Thyroid gland (tissue), 4 donors: ENCODE measurements around the gene ACTR5. TPM values are rescaled to one million over a fixed set of nuclear protein-coding genes. Genes with fewer than 3 reads are reported as not detected.

Experiments
- DNase-seq, 2 donors: peaks; one replicate each; pipeline ENCODE4 v3.0.0-alpha.2; 2019
- H3K27ac ChIP-seq, 3 donors: fragments of 200-600 bp; sonication (generic); 1 replicate in 2 of 3; 2 replicates in 1 of 3; pipeline ENCODE4 v1.5.1; 2016 to 2019; ENCODE audit warnings: mild to moderate bottlenecking in 1 of 3, moderate library complexity in 1 of 3
- H3K27me3 ChIP-seq: fragments of 200-600 bp; sonication (generic); one replicate; pipeline ENCODE4 v1.5.1; 2019
- H3K36me3 ChIP-seq, 2 donors: fragments of 200-600 bp; sonication (generic); one replicate each; pipeline ENCODE4 v1.5.1; 2016 to 2019
- H3K4me1 ChIP-seq, 2 donors: fragments of 200-600 bp; sonication (generic); one replicate each; pipeline ENCODE4 v1.5.1; 2017 to 2019
- H3K4me3 ChIP-seq, 3 donors: fragments of 200-600 bp; sonication (generic); replicated peaks in 1 of 3; 1 replicate in 2 of 3; 2 replicates in 1 of 3; pipeline ENCODE4 v1.5.1; 2016; ENCODE audit warnings: mild to moderate bottlenecking in 1 of 3
- H3K9me3 ChIP-seq: fragments of 200-600 bp; sonication (generic); one replicate; pipeline ENCODE4 v1.5.1; 2017
- CTCF ChIP-seq, 6 experiments: fragments of 200-600 bp in 3 of 6; fragments of 450-650 bp in 3 of 6; sonication (generic) in 3 of 6; IDR thresholded peaks; one replicate each; pipeline ENCODE4 v1.5.1; 2016 to 2019; ENCODE audit warnings: antibody characterized with exemption in 6 of 6, mild to moderate bottlenecking in 2 of 6, inconsistent platforms in 1 of 6, moderate library complexity in 1 of 6
- POLR2A ChIP-seq, 2 donors: fragments of 450-650 bp; IDR thresholded peaks; one replicate each; pipeline ENCODE4 v1.6.1; 2017; ENCODE audit warnings: antibody characterized with exemption in 2 of 2, mild to moderate bottlenecking in 2 of 2, moderate library complexity in 1 of 2
- WGBS, 2 donors: methylation state at CpG; one replicate each; pipeline ENCODE4 v1.1.5; 2017; 5-methylcytosine and 5-hydroxymethylcytosine counted together
- intact Hi-C: fragments of 100-400 bp; cut with DNase I; formaldehyde crosslinking; loops from one replicate; pipeline ENCODE4 v1.15.1; 2023
- total RNA-seq, 4 donors: library from RNA; depleted of rRNA; stranded (reverse); fragments of >200 nt; gene quantifications; one replicate each; pipeline ENCODE4 v1.2.3, GENCODE V29; 2016

Gene ACTR5
- total RNA-seq, 4 donors from 2014 or later = 6.9 to 14.4 (median 10.4) TPM

DNA sequence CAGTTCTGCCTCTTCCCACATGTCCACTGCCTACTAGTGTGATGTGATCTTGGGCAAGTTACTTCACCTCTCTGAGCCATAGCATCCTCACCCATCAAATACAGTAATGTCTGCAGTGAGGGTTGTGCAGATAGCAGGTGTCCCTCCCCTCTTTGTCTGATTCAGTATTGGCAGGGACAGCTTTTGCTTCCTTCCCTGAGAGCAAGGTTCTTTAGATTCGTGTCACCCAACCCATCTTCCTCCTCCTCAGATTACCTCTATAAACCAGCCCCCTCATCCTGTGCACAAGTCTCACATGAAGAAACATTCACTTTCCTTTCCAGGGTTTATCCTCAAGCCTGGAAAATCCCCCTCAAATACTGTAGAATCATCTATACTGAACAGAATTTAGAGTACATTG, 15.4 kb downstream of the ACTR5 start:
- H3K27me3 ChIP-seq = no peaks in the 10 kb centered on the region
- H3K27ac ChIP-seq = no peak overlapping the region
- intact Hi-C loops = no loop called here
- H3K9me3 ChIP-seq = no peaks in the 10 kb centered on the region
- TF ChIP-seq POLR2A (IDR thresholded peaks at IDR 0.05) (no peak), CTCF (IDR thresholded peaks at IDR 0.05) (no peak)
- H3K4me1 ChIP-seq = no peaks in the 10 kb centered on the region
- H3K36me3 ChIP-seq = peaks cover 59 to 60% of the 10 kb centered on the region in 2 donors
- no peak for DNase-seq
- H3K4me3 ChIP-seq = no peak overlapping the region
- 71 to 79% methylated on average over 1 of the region's 1 CpG for WGBS, 2 donors

- intact Hi-C loops = no loop called here
- Histone ChIP-seq H3K4me1 (no peaks in the 10 kb centered on the region), H3K36me3 (peaks cover 52 to 60% of the 10 kb centered on the region in 2 donors), H3K27ac (no peak overlapping the region), H3K27me3 (no peaks in the 10 kb centered on the region), H3K9me3 (no peaks in the 10 kb centered on the region), H3K4me3 (no peak overlapping the region)
- DNase-seq = no peak
- TF ChIP-seq POLR2A (IDR thresholded peaks at IDR 0.05) = no peak
- TF ChIP-seq CTCF (IDR thresholded peaks at IDR 0.05) = no peak
- WGBS, 2 donors = 79 to 89% methylated on average over 10 to 11 of the region's 11 CpGs
These were observed 16.5 kb downstream of the ACTR5 start for GRCh38 chr20:38764567-38765318.

GRCh38 chr20:38766071-38766470, 17.8 kb downstream of the ACTR5 start:
- Histone ChIP-seq H3K9me3 (no peaks in the 10 kb centered on the region), H3K36me3 (peaks cover 39 to 60% of the 10 kb centered on the region in 2 donors), H3K4me3 (no peak overlapping the region), H3K27me3 (no peaks in the 10 kb centered on the region), H3K4me1 (no peaks in the 10 kb centered on the region), H3K27ac (no peak overlapping the region)
- DNase-seq = no peak
- intact Hi-C loops = no loop called here
- WGBS, 2 donors = 77 to 81% methylated on average over 4 of the region's 4 CpGs
- TF ChIP-seq POLR2A (IDR thresholded peaks at IDR 0.05) = no peak
- no peak for TF ChIP-seq CTCF (IDR thresholded peaks at IDR 0.05)

DNA sequence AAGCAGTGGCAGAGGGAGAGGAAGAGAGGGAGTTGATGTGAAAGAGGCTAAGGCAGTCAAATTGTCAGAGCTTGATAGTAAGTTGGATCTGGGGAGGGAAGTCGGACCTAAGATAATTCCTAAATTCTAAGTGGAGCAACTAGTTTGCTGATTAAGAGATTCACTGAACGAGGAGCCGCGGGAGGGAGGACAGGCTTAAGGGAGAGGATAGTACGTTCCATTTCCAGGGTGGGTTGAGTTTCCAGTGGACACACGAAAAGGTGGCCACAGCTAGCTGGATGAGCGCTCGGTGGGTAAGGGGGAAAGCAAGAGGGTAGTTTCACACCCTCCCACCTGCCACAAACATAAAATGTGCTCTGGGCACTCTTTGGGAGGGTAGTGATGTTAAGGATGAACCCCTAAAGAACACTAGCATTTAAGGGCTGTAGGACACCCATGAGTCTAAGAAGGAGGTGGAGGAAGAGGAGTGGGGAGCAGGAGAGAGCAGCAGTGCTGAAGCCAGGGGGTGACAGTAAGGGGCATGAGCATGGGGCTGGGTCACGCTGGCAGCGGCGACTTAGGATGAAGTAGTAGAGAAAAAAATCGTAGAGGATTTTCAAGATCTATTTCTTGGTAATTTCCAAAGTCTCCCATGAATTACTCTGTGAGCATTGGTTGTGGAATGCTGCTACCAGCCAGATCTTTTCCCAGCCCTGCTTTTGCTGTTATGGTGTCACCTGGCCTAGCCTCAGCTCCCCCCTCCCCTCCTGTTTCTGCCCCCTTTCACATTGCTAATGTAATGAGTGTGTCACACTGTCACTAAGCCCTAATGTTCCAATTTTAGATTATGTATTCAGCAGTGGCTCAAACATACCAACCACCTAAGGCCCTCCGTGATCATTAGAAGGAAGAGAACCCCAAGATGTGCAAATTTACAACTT, 21.4 kb downstream of the ACTR5 start:
- H3K4me3 ChIP-seq = no peak overlapping the region
- TF ChIP-seq CTCF (IDR thresholded peaks at IDR 0.05) (no peak), POLR2A (IDR thresholded peaks at IDR 0.05) (no peak)
- WGBS, 2 donors = 88 to 92% methylated on average over 13 of the region's 13 CpGs
- no peak overlapping the region for H3K27ac ChIP-seq
- intact Hi-C loops = no loop called here
- H3K4me1 ChIP-seq = no peaks in the 10 kb centered on the region
- peaks cover 45 to 76% of the 10 kb centered on the region in 2 donors for H3K36me3 ChIP-seq
- DNase-seq = no peak
- H3K9me3 ChIP-seq = no peaks in the 10 kb centered on the region
- H3K27me3 ChIP-seq = no peaks in the 10 kb centered on the region

- no peak overlapping the region for H3K27ac ChIP-seq
- intact Hi-C loops = no loop called here
- H3K4me1 ChIP-seq = no peaks in the 10 kb centered on the region
- no peak for DNase-seq
- 87 to 92% methylated on average over 3 of the region's 3 CpGs for WGBS, 2 donors
- no peaks in the 10 kb centered on the region for H3K9me3 ChIP-seq
- H3K27me3 ChIP-seq = no peaks in the 10 kb centered on the region
- H3K4me3 ChIP-seq = no peak overlapping the region
- no peak for TF ChIP-seq CTCF (IDR thresholded peaks at IDR 0.05)
- TF ChIP-seq POLR2A (IDR thresholded peaks at IDR 0.05) = no peak
- H3K36me3 ChIP-seq = peaks cover 39 to 67% of the 10 kb centered on the region in 2 donors
These were observed 22.3 kb downstream of the ACTR5 start for GRCh38 chr20:38770546-38770945.
